GM10266 (cell line): Measurements from ENCODE around the gene ZC3H18.

Experiments used
- DNase-seq: peaks from one replicate; pipeline ENCODE4 v3.0.0; 2012; ENCODE audit errors: extremely low spot score
- CTCF ChIP-seq: IDR thresholded peaks from 2 replicates; pipeline ENCODE4 v1.5.1; 2012; ENCODE audit warnings: mild to moderate bottlenecking, low read depth; ENCODE audit not compliant: control insufficient read depth, insufficient read depth; ENCODE audit errors: missing control alignments

ZC3H18 gene

GRCh38 chr16:88638323-88639230 is 68.4 kb downstream of the ZC3H18 start, which contains the start of gene IL17C:
TSS of gene IL17C (plus strand) at chr16:88638572. CDS start at chr16:88638642, 70 bp downstream.
- no peak for TF ChIP-seq CTCF
- no peak for DNase-seq

GRCh38 chr16:88639231-88640038 is 69.2 kb downstream of the ZC3H18 start:
- no peak for DNase-seq
- no peak for TF ChIP-seq CTCF

GRCh38 chr16:88640039-88640495 is 69.9 kb downstream of the ZC3H18 start:
- TF ChIP-seq CTCF: no peak
- DNase-seq: no peak

- TF ChIP-seq CTCF: no peak
- DNase-seq: no peak
Observed at GRCh38 chr16:88640498-88641247, 70.5 kb downstream of the ZC3H18 start.

- TF ChIP-seq CTCF: no peak
- DNase-seq: no peak
Observed at GRCh38 chr16:88642881-88643643, 72.9 kb downstream of the ZC3H18 start.

GRCh38 chr16:88643644-88643932 is 73.4 kb downstream of the ZC3H18 start:
- TF ChIP-seq CTCF: no peak
- no peak for DNase-seq
